Osteocyte (in vitro differentiated cells): ENCODE data around the gene TTC39A. TPM values are rescaled to one million over a fixed set of nuclear protein-coding genes. Genes with fewer than 3 reads are reported as not detected.
A peak's percentile ranks its signal among the peaks of the same experiment; 100 is the strongest.

Experiments used
- DNase-seq: peaks from one replicate; pipeline ENCODE4 v3.0.0; 2021; ENCODE audit warnings: mixed read lengths; ENCODE audit not compliant: unreplicated experiment; ENCODE audit errors: extremely low spot score
- H3K27ac Mint-ChIP-seq: one replicate; pipeline ENCODE4 v1.8.0; 2021; ENCODE audit warnings: mild to moderate bottlenecking, mixed read lengths; ENCODE audit not compliant: unreplicated experiment
- H3K27me3 Mint-ChIP-seq: one replicate; pipeline ENCODE4 v1.8.0; 2021; ENCODE audit warnings: mixed read lengths; ENCODE audit not compliant: unreplicated experiment
- H3K36me3 Mint-ChIP-seq: one replicate; pipeline ENCODE4 v1.8.0; 2021; ENCODE audit warnings: mixed read lengths; ENCODE audit not compliant: unreplicated experiment
- H3K4me1 Mint-ChIP-seq: one replicate; pipeline ENCODE4 v1.8.0; 2021; ENCODE audit warnings: mixed read lengths; ENCODE audit not compliant: unreplicated experiment
- H3K4me3 Mint-ChIP-seq: one replicate; pipeline ENCODE4 v1.8.0; 2021; ENCODE audit warnings: mild to moderate bottlenecking, moderate library complexity, mixed read lengths; ENCODE audit not compliant: unreplicated experiment
- H3K9me3 Mint-ChIP-seq: one replicate; pipeline ENCODE4 v1.8.0; 2021; ENCODE audit warnings: mixed read lengths; ENCODE audit not compliant: unreplicated experiment
- total RNA-seq: library from RNA; stranded (reverse); gene quantifications from 2 replicates; pipeline ENCODE4 v1.2.1, GENCODE V29; 2021
- TF ChIP-seq, protein P1 (sequence below): fragments of 200-600 bp; sonication (generic); IDR thresholded peaks from 2 replicates; pipeline ENCODE4 v1.5.0; 2021; ENCODE audit warnings: antibody characterized with exemption, mild to moderate bottlenecking, moderate library complexity

TTC39A gene
- total RNA-seq, 1 donor from 2014 or later = 1.3 TPM

- TF ChIP-seq, protein P1, sequence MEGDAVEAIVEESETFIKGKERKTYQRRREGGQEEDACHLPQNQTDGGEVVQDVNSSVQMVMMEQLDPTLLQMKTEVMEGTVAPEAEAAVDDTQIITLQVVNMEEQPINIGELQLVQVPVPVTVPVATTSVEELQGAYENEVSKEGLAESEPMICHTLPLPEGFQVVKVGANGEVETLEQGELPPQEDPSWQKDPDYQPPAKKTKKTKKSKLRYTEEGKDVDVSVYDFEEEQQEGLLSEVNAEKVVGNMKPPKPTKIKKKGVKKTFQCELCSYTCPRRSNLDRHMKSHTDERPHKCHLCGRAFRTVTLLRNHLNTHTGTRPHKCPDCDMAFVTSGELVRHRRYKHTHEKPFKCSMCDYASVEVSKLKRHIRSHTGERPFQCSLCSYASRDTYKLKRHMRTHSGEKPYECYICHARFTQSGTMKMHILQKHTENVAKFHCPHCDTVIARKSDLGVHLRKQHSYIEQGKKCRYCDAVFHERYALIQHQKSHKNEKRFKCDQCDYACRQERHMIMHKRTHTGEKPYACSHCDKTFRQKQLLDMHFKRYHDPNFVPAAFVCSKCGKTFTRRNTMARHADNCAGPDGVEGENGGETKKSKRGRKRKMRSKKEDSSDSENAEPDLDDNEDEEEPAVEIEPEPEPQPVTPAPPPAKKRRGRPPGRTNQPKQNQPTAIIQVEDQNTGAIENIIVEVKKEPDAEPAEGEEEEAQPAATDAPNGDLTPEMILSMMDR = no peak
- H3K9me3 Mint-ChIP-seq = no peaks in the 10 kb centered on the region
- peaks cover 7% of the 10 kb centered on the region for H3K27me3 Mint-ChIP-seq
- H3K36me3 Mint-ChIP-seq = no peaks in the 10 kb centered on the region
- H3K27ac Mint-ChIP-seq = no peak overlapping the region
- peaks cover 2% of the 10 kb centered on the region for H3K4me1 Mint-ChIP-seq
- no peak for DNase-seq
- no peak overlapping the region for H3K4me3 Mint-ChIP-seq
These were observed 10.0 kb upstream of the TTC39A start for GRCh38 chr1:51340380-51340779.

- Mint-ChIP-seq H3K36me3 (no peaks in the 10 kb centered on the region), H3K27me3 (no peaks in the 10 kb centered on the region), H3K4me1 (peaks cover 2% of the 10 kb centered on the region), H3K4me3 (no peak overlapping the region), H3K27ac (no peak overlapping the region), H3K9me3 (no peaks in the 10 kb centered on the region)
- DNase-seq = no peak
- TF ChIP-seq, protein P1 = no peak
These were observed 6.3 kb upstream of the TTC39A start for GRCh38 chr1:51336711-51337110.

DNA sequence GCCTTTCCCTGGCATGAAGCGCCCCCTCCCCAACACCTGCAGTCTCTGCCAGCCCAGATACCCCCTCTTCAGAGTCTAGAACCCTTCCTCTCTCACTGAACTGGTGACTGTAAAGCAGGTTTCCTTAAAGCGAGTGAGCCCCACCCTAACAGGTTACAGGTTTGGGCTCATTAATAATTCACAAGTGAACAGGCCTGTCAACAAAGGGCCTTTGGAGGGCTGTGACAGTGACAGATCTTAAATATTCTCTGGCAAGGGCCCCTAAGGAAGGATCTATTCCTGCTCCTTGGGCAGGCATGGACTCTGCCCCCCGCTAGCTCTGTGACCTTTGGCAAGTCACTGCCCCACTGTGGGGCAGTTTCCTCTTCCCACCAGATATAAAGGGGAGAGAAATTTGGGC, 5.6 kb upstream of the TTC39A start:
- Mint-ChIP-seq H3K27me3 (no peaks in the 10 kb centered on the region), H3K4me3 (no peak overlapping the region), H3K27ac (no peak overlapping the region), H3K36me3 (no peaks in the 10 kb centered on the region), H3K9me3 (no peaks in the 10 kb centered on the region), H3K4me1 (peaks cover 9% of the 10 kb centered on the region)
- DNase-seq = no peak
- TF ChIP-seq, protein P1 = no peak

GRCh38 chr1:51331206-51332100, 1.1 kb upstream of the TTC39A start:
- no peaks in the 10 kb centered on the region for H3K9me3 Mint-ChIP-seq
- no peaks in the 10 kb centered on the region for H3K36me3 Mint-ChIP-seq
- peak overlapping the region; percentile 77 for H3K4me3 Mint-ChIP-seq
- H3K27ac Mint-ChIP-seq = peak overlapping the region; percentile 78
- TF ChIP-seq, protein P1 = no peak
- peaks cover 21% of the 10 kb centered on the region for H3K4me1 Mint-ChIP-seq
- no peak for DNase-seq
- no peaks in the 10 kb centered on the region for H3K27me3 Mint-ChIP-seq

GRCh38 chr1:51329443-51330325, 678 bp downstream of the TTC39A start:
- H3K4me3 Mint-ChIP-seq = peak overlapping the region; percentile 55
- H3K27me3 Mint-ChIP-seq = no peaks in the 10 kb centered on the region
- H3K27ac Mint-ChIP-seq = no peak overlapping the region
- H3K36me3 Mint-ChIP-seq = no peaks in the 10 kb centered on the region
- TF ChIP-seq, protein P1 = no peak
- DNase-seq = no peak
- H3K9me3 Mint-ChIP-seq = no peaks in the 10 kb centered on the region
- peaks cover 21% of the 10 kb centered on the region for H3K4me1 Mint-ChIP-seq
